Neuron (in vitro differentiated cells): ENCODE results near the gene UVRAG.

ENCODE experiments used
- H2AFZ ChIP-seq: one replicate; pipeline ENCODE4 v1.6.1; 2013; ENCODE audit warnings: low read depth, mild to moderate bottlenecking, inconsistent platforms, low read length, moderate library complexity
- H3K27me3 ChIP-seq: one replicate; pipeline ENCODE4 v1.6.1; 2013; ENCODE audit warnings: low read length; ENCODE audit not compliant: insufficient read depth
- H3K36me3 ChIP-seq: one replicate; pipeline ENCODE4 v1.6.1; 2013; ENCODE audit warnings: low read length; ENCODE audit not compliant: insufficient read depth
- H3K4me1 ChIP-seq: one replicate; pipeline ENCODE4 v1.6.1; 2013; ENCODE audit warnings: low read length; ENCODE audit not compliant: insufficient read depth
- H3K4me3 ChIP-seq: 2 replicates; pipeline ENCODE4 v1.5.1; 2013; ENCODE audit warnings: mild to moderate bottlenecking, low read length, moderate library complexity
- H3K9me3 ChIP-seq: one replicate; pipeline ENCODE4 v1.6.1; 2013; ENCODE audit warnings: low read length

UVRAG gene

GRCh38 chr11:75820645-75821044 is 5.6 kb downstream of the UVRAG start:
- H3K9me3 ChIP-seq = no peaks in the 10 kb centered on the region
- H3K4me1 ChIP-seq = peaks cover 16% of the 10 kb centered on the region
- no peak overlapping the region for H3K4me3 ChIP-seq
- no peak overlapping the region for H2AFZ ChIP-seq
- H3K27me3 ChIP-seq = no peaks in the 10 kb centered on the region
- no peaks in the 10 kb centered on the region for H3K36me3 ChIP-seq

GRCh38 chr11:75821202-75821601 is 6.2 kb downstream of the UVRAG start:
- Histone ChIP-seq H3K9me3 (no peaks in the 10 kb centered on the region), H3K4me3 (no peak overlapping the region), H3K27me3 (no peaks in the 10 kb centered on the region), H2AFZ (no peak overlapping the region), H3K4me1 (peaks cover 12% of the 10 kb centered on the region), H3K36me3 (no peaks in the 10 kb centered on the region)

- H3K4me1 ChIP-seq = no peaks in the 10 kb centered on the region
- H3K9me3 ChIP-seq = no peaks in the 10 kb centered on the region
- no peak overlapping the region for H3K4me3 ChIP-seq
- no peaks in the 10 kb centered on the region for H3K27me3 ChIP-seq
- H3K36me3 ChIP-seq = no peaks in the 10 kb centered on the region
- H2AFZ ChIP-seq = no peak overlapping the region
These were observed 7.5 kb downstream of the UVRAG start for GRCh38 chr11:75822541-75822940.

- H3K4me3 ChIP-seq = no peak overlapping the region
- H3K36me3 ChIP-seq = no peaks in the 10 kb centered on the region
- H3K27me3 ChIP-seq = no peaks in the 10 kb centered on the region
- no peaks in the 10 kb centered on the region for H3K9me3 ChIP-seq
- H2AFZ ChIP-seq = no peak overlapping the region
- H3K4me1 ChIP-seq = no peaks in the 10 kb centered on the region
These were observed 8.4 kb downstream of the UVRAG start for GRCh38 chr11:75823415-75823814.

GRCh38 chr11:75823946-75824345 is 8.9 kb downstream of the UVRAG start:
- no peaks in the 10 kb centered on the region for H3K27me3 ChIP-seq
- H3K4me3 ChIP-seq = no peak overlapping the region
- H3K9me3 ChIP-seq = no peaks in the 10 kb centered on the region
- no peak overlapping the region for H2AFZ ChIP-seq
- no peaks in the 10 kb centered on the region for H3K36me3 ChIP-seq
- no peaks in the 10 kb centered on the region for H3K4me1 ChIP-seq

- H3K36me3 ChIP-seq = no peaks in the 10 kb centered on the region
- H3K4me3 ChIP-seq = no peak overlapping the region
- no peak overlapping the region for H2AFZ ChIP-seq
- H3K9me3 ChIP-seq = no peaks in the 10 kb centered on the region
- H3K27me3 ChIP-seq = no peaks in the 10 kb centered on the region
- no peaks in the 10 kb centered on the region for H3K4me1 ChIP-seq
These were observed 11.6 kb downstream of the UVRAG start for GRCh38 chr11:75826461-75827230.

GRCh38 chr11:75827562-75827961 is 12.6 kb downstream of the UVRAG start:
- Histone ChIP-seq H3K4me3 (no peak overlapping the region), H3K9me3 (no peaks in the 10 kb centered on the region), H3K4me1 (peaks cover 1% of the 10 kb centered on the region), H3K27me3 (no peaks in the 10 kb centered on the region), H2AFZ (no peak overlapping the region), H3K36me3 (no peaks in the 10 kb centered on the region)

- Histone ChIP-seq H3K4me3 (no peak overlapping the region), H3K4me1 (peaks cover 4% of the 10 kb centered on the region), H3K9me3 (no peaks in the 10 kb centered on the region), H2AFZ (no peak overlapping the region), H3K36me3 (no peaks in the 10 kb centered on the region), H3K27me3 (no peaks in the 10 kb centered on the region)
These were observed 17.0 kb downstream of the UVRAG start for GRCh38 chr11:75831915-75832502.

GRCh38 chr11:75834728-75835127 is 19.7 kb downstream of the UVRAG start:
- H3K9me3 ChIP-seq = no peaks in the 10 kb centered on the region
- H3K4me1 ChIP-seq = peaks cover 4% of the 10 kb centered on the region
- H2AFZ ChIP-seq = no peak overlapping the region
- no peaks in the 10 kb centered on the region for H3K27me3 ChIP-seq
- no peaks in the 10 kb centered on the region for H3K36me3 ChIP-seq
- no peak overlapping the region for H3K4me3 ChIP-seq

- Histone ChIP-seq H3K4me1 (peaks cover 4% of the 10 kb centered on the region), H2AFZ (no peak overlapping the region), H3K36me3 (no peaks in the 10 kb centered on the region), H3K4me3 (no peak overlapping the region), H3K9me3 (no peaks in the 10 kb centered on the region), H3K27me3 (no peaks in the 10 kb centered on the region)
These were observed 21.4 kb downstream of the UVRAG start for GRCh38 chr11:75836417-75836816.

GRCh38 chr11:75839851-75840250 is 24.8 kb downstream of the UVRAG start:
- H3K36me3 ChIP-seq = no peaks in the 10 kb centered on the region
- no peak overlapping the region for H2AFZ ChIP-seq
- H3K9me3 ChIP-seq = no peaks in the 10 kb centered on the region
- no peaks in the 10 kb centered on the region for H3K4me1 ChIP-seq
- H3K27me3 ChIP-seq = no peaks in the 10 kb centered on the region
- H3K4me3 ChIP-seq = no peak overlapping the region

- Histone ChIP-seq H3K36me3 (no peaks in the 10 kb centered on the region), H3K4me1 (no peaks in the 10 kb centered on the region), H3K9me3 (no peaks in the 10 kb centered on the region), H3K4me3 (no peak overlapping the region), H2AFZ (no peak overlapping the region), H3K27me3 (no peaks in the 10 kb centered on the region)
These were observed 25.5 kb downstream of the UVRAG start for GRCh38 chr11:75840522-75840921.

GRCh38 chr11:75841739-75842138 is 26.7 kb downstream of the UVRAG start:
- no peak overlapping the region for H2AFZ ChIP-seq

GRCh38 chr11:75845324-75845723 is 30.3 kb downstream of the UVRAG start:
- Histone ChIP-seq H3K4me1 (no peaks in the 10 kb centered on the region), H3K27me3 (no peaks in the 10 kb centered on the region), H3K9me3 (no peaks in the 10 kb centered on the region), H2AFZ (no peak overlapping the region), H3K36me3 (no peaks in the 10 kb centered on the region), H3K4me3 (no peak overlapping the region)

More at GRCh38 chr11:75841739-75842138, 26.7 kb downstream of the UVRAG start:
- Histone ChIP-seq H3K4me3 (no peak overlapping the region), H3K9me3 (no peaks in the 10 kb centered on the region), H3K27me3 (no peaks in the 10 kb centered on the region), H3K36me3 (no peaks in the 10 kb centered on the region), H3K4me1 (no peaks in the 10 kb centered on the region)
